GM13977 (cell line): Measurements from ENCODE around the gene PIP4K2A.

Experiments used
- DNase-seq: peaks from one replicate; pipeline ENCODE4 v3.0.0; 2012; ENCODE audit warnings: low spot score
- CTCF ChIP-seq: IDR thresholded peaks from 2 replicates; pipeline ENCODE4 v1.5.1; 2012; ENCODE audit warnings: mild to moderate bottlenecking, control low read depth; ENCODE audit not compliant: insufficient read depth; ENCODE audit errors: extremely low read depth, missing control alignments
- in situ Hi-C: fragments of 300-500 bp; cut with MboI; formaldehyde crosslinking; loops from one replicate; pipeline ENCODE4 v1.12.0; 2022; ENCODE audit warnings: low sequenced_read_pairs, low pct_unique_long_range_greater_than_20kb, mixed read lengths, inconsistent platforms; ENCODE audit not compliant: unreplicated experiment

Gene PIP4K2A

GRCh38 chr10:22541900-22542299 lies 172.5 kb downstream of the PIP4K2A start:
- in situ Hi-C loops: no loop called here
- DNase-seq: no peak
- no peak for TF ChIP-seq CTCF

DNA sequence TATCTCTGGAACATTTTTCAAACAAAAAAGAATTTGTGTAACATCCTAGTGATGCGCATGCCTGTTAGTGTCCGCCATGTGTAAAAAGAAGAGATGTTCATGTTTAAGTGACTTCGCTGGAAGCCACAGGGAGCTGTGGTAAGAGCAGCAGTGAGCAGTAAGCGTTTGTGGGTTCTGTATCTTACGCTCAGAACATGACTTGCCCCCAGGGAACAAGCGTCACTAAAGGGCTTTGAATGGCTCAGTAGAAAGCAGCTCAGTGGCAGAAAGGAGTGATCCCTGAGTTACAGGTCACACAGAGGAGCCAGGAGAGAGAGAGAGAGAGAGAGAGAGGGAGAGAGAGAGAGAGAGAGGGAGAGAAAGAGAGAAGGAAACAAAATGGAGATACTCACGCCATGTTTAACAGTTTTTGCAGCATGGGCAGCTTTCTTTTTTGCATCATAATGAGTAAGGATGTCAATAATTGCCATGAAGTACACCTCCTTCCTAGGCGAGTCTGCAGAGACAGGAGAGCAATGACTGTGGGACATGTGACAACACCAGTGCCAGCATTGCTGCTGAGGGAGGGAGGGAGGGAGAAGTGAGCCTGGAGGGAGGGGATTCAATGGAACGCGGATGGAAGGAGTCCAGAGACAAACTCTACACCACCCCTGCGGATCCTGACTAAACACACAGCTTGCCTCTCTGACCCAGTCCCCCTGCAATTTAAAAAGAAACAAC lies 174.6 kb downstream of the PIP4K2A start:
- in situ Hi-C loops: no loop called here
- no peak for TF ChIP-seq CTCF
- DNase-seq: no peak

DNA sequence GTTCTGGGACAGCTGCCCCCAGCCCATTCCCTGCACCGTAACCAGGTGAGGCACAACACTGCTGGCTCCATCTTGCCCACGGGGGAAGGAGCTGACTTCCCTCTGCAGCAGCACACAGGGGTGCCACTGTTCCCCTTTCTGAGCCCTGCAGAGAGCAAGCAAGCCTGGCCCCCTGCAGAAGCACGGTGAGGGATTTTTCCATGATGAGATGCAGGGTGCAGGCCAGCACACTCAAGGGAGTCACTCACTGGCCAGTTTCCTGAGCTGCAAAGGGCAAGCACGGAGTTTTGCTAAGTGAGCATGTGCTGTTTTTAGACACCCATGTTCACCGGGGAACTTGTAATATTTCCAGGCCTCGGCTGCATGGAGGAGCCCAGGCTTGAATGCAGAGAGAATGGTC lies 176.6 kb downstream of the PIP4K2A start:
- DNase-seq: no peak
- TF ChIP-seq CTCF: no peak
- in situ Hi-C loops: no loop called here

- DNase-seq: no peak
- no peak for TF ChIP-seq CTCF
- in situ Hi-C loops: no loop called here
Observed at GRCh38 chr10:22536620-22537019, 177.8 kb downstream of the PIP4K2A start.

- DNase-seq: no peak
- in situ Hi-C loops: no loop called here
- TF ChIP-seq CTCF: no peak
Observed at GRCh38 chr10:22534849-22535604, 179.4 kb downstream of the PIP4K2A start.

- no peak for DNase-seq
- in situ Hi-C loops: no loop called here
- no peak for TF ChIP-seq CTCF
Observed at GRCh38 chr10:22531441-22531840, 182.9 kb downstream of the PIP4K2A start.
